GM19238 (cell line): Measurements from ENCODE around the gene AP1B1.
"Not testable (repeated sequence)": the region's sequence is repeated elsewhere in the genome, so short reads cannot be mapped to it uniquely, and the experiment has no call there.

Experiments
- DNase-seq: peaks from one replicate; pipeline ENCODE4 v3.0.0; 2011; ENCODE audit warnings: low spot score; ENCODE audit not compliant: insufficient read length

Gene AP1B1

DNA sequence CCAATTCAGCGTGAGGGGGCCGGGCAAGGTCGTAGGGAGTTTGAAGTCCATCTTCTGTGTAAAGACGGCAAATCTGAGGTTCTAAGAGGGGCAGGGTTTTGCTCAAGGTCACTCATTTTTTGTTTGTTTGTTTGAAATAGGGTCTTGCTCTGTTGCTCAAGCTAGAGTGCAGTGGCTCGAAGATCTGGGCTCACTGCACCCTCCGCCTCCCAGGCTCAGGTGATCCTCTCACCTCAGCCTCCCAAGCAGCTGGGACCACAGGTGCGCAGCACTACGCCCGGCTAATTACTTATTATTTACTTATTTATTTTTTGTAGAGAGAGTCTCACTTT lies 355 bp upstream of the AP1B1 start:
- DNase-seq: no peak

- DNase-seq: no peak
These were observed 1.7 kb downstream of the AP1B1 start for GRCh38 chr22:29386708-29387107.

GRCh38 chr22:29385748-29386147 lies 2.6 kb downstream of the AP1B1 start:
- DNase-seq: peak; percentile 42

GRCh38 chr22:29385151-29385704 lies 3.1 kb downstream of the AP1B1 start:
- DNase-seq: no peak

DNA sequence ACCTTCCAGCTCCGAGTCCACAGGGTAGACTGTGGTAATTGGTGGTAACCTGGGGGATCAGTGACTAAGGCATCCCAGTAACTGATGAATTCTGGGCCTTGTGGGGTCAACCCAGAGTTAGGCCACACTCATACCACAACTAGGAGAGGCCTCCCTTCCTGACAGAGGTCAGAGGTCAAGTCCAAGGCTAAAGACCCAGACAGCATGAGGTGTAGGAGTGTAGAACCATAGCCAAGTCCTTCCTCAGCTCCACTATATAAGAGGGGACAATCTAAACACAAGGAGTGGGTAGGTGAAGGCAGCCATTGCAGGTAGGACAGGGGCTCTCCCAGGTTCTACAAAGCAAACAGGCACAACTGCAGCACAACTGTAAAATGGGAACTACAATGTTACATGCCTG lies 4.6 kb downstream of the AP1B1 start:
- no peak for DNase-seq

DNA sequence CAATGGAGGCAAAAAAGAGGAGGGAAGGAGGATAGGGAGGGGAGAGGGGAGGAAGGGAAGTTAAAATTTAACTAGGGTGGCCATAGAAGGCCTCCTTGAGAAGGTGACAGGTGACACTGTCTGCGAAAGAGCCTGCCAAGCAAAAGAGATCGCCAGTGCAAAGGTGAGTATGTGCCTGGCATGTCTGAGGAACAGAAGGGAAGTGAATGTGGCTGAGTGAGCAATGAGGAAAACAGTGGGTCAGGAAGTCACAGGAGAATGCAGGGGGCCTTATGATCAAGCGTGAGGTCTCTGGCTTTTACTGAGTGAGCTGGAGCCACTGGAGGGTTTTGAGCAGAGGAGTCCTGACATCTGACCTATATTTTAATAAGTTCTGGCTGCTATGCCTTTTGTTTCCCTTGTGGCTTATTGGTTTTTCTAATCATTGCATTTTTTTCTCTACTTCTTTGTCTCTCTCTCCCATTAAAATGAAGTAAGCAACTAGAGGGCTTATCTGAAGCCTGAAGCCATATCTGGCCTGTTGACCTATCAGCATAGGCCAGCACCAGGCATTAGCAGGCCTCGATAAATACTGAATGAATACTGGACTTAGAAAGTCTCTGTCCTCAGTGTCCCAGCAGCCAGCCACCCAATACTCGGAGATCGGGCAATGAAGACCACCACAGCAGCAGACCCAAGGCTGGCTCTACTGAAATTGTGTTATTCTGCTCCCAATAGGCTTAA lies 5.6 kb downstream of the AP1B1 start:
- no peak for DNase-seq

- DNase-seq: no peak
These were observed 7.5 kb downstream of the AP1B1 start for GRCh38 chr22:29380856-29381255.

- DNase-seq: no peak
These were observed 8.2 kb downstream of the AP1B1 start for GRCh38 chr22:29380032-29380781.

DNA sequence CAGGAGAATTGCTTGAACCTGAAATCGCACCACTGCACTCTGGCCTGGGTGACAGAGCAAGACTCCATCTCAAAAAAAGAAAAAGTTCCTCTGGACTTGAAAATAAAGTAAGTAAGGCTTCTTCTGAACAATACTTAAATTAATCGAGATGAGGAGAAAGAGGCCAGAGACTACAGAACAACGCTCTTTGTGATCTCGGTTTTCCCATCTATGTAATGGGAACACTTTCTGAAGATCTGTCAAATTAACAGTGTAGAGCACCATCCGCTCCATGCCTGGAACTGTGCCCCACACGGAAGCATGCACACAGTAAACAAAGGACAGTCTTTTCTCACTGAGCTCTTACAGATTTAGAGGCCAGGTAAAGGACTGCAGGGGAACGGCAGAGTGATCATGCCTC lies 9.1 kb downstream of the AP1B1 start:
- no peak for DNase-seq

DNA sequence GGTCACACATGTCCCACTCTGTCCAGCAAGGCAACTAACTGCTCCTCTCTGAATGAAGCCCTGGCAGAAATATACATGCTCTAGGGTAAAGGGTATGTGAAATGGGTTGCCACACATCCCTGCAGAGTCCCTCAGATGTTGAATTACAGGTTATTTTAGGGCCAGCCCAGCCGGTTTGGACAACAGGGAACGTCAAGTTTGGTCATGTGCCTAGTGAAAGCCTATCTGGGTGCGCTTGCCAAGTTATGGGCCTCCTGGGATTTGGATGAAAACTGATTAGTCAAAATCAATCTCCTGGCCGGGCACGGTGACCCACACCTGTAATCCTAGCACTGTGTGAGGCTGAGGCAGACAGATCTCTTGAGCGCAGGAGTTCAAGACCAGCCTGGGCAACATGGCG lies 10.4 kb downstream of the AP1B1 start:
- DNase-seq: no peak

GRCh38 chr22:29376705-29377104 lies 11.7 kb downstream of the AP1B1 start:
- DNase-seq: not testable (repeated sequence)

GRCh38 chr22:29375398-29376076 lies 12.8 kb downstream of the AP1B1 start:
- no peak for DNase-seq

- DNase-seq: not testable (repeated sequence)
These were observed 13.6 kb downstream of the AP1B1 start for GRCh38 chr22:29374806-29375205.

DNA sequence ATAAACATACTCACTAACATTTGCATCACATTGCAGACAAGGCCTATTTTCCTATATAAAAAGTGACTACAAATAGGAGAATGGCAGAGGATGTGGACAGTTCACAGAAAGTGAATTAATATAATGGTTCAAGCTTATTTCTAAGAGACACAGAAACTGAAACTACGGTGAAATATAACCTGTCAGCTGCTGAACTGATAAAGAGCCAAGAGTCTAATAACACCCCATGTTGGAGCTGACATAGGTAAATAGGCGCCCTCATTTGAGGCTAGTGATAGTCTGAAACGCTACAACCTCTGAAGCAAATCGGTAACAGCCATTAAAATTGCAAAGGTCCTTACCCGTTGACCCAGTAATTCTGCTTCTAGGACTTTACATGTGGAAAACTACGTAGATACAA lies 14.0 kb downstream of the AP1B1 start:
- no peak for DNase-seq

DNA sequence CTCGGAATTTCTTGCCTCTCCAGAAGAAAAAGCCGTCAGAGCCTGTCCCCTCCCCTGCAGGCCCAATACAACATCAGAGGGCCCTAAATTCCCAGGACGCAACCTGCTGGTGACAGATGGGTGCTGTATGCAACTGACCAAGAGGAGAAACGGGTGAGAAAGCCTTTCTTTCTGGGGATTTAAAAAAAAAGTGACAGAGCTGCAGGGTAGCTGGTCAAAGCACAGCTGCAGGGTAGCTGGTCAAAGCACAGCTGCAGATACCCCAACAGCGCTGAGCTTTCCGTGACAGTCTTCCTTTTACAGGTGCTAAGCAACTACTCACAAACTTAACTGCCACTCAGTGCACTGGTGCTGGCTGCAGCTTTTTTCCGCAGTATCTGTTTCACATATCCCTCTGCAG lies 17.8 kb downstream of the AP1B1 start:
- no peak for DNase-seq

GRCh38 chr22:29369460-29369859 lies 18.9 kb downstream of the AP1B1 start:
- no peak for DNase-seq

DNA sequence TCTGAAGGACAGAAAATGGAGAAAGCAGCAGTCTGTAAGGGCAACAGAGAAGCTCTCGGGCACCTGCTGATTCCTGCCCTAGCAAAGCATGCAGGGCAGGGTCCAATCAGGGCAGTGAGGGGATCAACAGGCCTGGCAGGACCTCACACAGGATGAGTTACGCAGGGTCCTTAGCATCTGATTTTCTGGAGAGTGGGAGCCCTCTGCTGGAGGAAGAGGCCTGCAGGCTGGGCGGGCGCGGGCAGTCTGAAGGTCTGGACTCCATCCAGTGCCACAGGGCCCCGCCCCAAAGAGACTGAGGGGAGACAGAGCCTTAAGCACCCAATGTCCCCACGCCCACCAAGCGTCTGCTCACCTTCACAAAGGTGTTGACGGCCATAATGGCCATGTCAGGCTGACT lies 28.9 kb downstream of the AP1B1 start:
- no peak for DNase-seq

DNA sequence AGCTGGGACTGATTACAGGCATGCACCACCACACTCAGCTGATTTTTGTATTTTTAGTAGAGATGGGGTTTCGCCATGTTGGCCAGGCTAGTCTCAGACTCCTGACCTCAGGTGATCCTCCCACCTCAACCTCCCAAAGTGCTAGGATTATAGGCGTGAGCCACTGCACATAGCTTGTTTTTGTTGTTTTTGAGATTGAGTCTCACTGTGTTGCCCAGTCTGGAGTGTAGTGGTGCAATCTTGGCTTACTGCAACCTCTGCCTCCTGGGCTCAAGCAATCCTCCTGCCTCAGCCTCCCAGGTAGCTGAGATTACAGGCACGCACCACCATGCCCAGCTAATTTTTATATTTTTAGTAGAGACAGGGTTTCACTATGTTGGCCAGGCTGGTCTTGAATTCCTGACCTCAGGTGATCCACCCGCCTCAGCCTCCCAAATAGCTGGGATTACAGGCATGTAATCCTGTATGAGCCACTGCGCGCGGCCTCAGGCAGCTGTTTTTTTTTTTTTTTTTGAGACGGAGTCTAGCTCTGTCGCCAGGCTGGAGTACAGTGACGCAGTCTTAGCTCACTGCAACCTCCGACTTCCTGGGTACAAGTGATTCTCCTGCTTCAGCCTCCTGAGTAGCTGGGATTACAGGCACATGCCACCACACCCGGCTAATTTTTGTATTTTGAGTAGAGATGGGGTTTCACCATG lies 31.0 kb downstream of the AP1B1 start:
- DNase-seq: not testable (repeated sequence)

DNA sequence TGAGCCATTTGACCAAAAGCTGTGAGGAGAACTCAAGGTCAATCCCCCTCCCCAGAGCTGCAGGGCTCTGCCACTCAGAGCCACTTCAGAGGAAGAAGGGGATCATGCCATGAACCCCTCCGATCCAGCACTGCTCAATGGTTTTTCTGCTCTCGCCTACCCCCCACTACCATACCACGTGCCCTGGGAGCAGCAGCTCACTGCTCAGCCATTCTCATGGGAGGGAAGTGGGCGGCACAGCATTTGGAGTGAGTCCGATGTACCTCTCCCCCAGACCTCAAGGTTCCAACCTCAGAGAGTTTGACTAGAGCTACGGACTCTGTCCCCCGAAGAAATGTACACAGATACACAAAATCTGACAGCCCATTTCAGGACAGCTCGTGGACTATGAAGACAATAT lies 34.5 kb downstream of the AP1B1 start:
- no peak for DNase-seq

DNA sequence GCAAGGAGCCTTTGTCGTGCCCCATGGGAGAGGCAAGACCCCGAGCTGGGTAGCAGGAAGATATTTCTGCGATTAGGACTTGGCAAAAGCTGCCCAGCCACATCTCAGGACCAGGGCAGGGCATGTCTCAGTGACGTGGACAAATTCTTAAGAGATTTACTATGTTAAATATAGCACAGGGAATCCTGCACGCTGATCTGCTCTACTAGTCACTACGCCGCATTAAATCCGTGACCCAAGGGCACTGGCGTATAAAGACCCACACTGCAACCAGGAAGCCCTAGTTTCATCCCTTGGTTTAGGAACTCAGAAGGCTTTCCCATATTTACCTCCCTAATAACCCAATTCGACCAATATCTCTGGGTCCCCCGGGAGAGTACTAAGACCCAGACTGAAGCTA lies 35.1 kb downstream of the AP1B1 start:
- no peak for DNase-seq

- DNase-seq: no peak
These were observed 35.6 kb downstream of the AP1B1 start for GRCh38 chr22:29352778-29353177.

DNA sequence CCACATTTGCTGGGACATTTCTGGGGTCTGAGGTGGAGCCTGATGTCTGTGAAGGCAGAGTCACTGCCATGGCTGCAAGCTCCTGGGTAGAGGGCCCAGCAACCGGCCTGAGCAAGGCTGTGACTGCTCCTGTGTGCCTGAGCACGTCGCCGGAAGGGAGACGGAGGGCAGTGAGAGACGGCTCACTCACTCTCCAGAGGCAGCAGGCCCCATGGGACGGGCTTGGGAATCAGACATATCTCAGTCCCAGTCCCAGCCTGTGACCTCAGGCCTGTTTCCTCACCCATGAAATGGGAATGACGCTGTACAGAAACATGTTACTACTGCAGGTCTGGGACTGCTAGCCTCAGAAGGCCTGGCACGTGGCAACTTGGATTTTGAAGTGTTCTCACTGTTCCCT lies 36.5 kb downstream of the AP1B1 start:
- DNase-seq: no peak
